ENCODE results near the gene CDH4.

- TF ChIP-seq CTCF (conservative IDR thresholded peaks at IDR 0.05; ENCODE audit: low read length) (no peak), EZH2phosphoT487 (IDR thresholded peaks at IDR 0.05; ENCODE audit: borderline replicate concordance, low read depth, low read length) (no peak)
These were observed 638.1 kb downstream of the CDH4 start for GRCh38 chr20:61890210-61890609.

Measured in OCI-LY7 (cell line).